Amniotic stem cell (primary cell): ENCODE results near the gene MAB21L2.

Experiments used
- DNase-seq: peaks from one replicate; lab custom pipeline; 2025; lab: John Stamatoyannopoulos, UW

The MAB21L2 gene

GRCh38 chr4:150577796-150578195 is 4.2 kb upstream of the MAB21L2 start:
- DNase-seq = no peak

GRCh38 chr4:150578745-150579501 is 3.0 kb upstream of the MAB21L2 start:
- peak; percentile 60 for DNase-seq

GRCh38 chr4:150579551-150580234 is 2.3 kb upstream of the MAB21L2 start:
- no peak for DNase-seq

- no peak for DNase-seq
Measured at GRCh38 chr4:150580306-150580705, 1.6 kb upstream of the MAB21L2 start.

- no peak for DNase-seq
Measured at GRCh38 chr4:150581056-150581605, 820 bp upstream of the MAB21L2 start.

- peak; percentile 92 for DNase-seq
Measured at GRCh38 chr4:150581641-150582051, 305 bp upstream of the MAB21L2 start.

- no peak for DNase-seq
Measured at GRCh38 chr4:150582873-150583286, 929 bp downstream of the MAB21L2 start.

GRCh38 chr4:150583287-150584110 is 1.5 kb downstream of the MAB21L2 start:
- DNase-seq = no peak

GRCh38 chr4:150584111-150584915 is 2.4 kb downstream of the MAB21L2 start:
- no peak for DNase-seq

- DNase-seq = no peak
Measured at GRCh38 chr4:150585611-150586010, 3.7 kb downstream of the MAB21L2 start.

GRCh38 chr4:150586162-150586810 is 4.3 kb downstream of the MAB21L2 start:
- DNase-seq = no peak

GRCh38 chr4:150588316-150588715 is 6.4 kb downstream of the MAB21L2 start:
- DNase-seq = no peak

- DNase-seq = no peak
Measured at GRCh38 chr4:150589157-150589556, 7.2 kb downstream of the MAB21L2 start.

GRCh38 chr4:150590631-150591030 is 8.7 kb downstream of the MAB21L2 start:
- no peak for DNase-seq

- no peak for DNase-seq
Measured at GRCh38 chr4:150591406-150591805, 9.5 kb downstream of the MAB21L2 start.

- DNase-seq = no peak
Measured at GRCh38 chr4:150591904-150592303, 10.0 kb downstream of the MAB21L2 start.

GRCh38 chr4:150593996-150594395 is 12.0 kb downstream of the MAB21L2 start:
- DNase-seq = no peak

- DNase-seq = no peak
Measured at GRCh38 chr4:150598909-150599308, 17.0 kb downstream of the MAB21L2 start.

- no peak for DNase-seq
Measured at GRCh38 chr4:150599547-150599946, 17.6 kb downstream of the MAB21L2 start.

GRCh38 chr4:150600812-150601445 is 19.0 kb downstream of the MAB21L2 start:
- DNase-seq = no peak
